Panc1 (cell line): ENCODE results near the gene FGFR4. TPM values are rescaled to one million over a fixed set of nuclear protein-coding genes. Genes with fewer than 3 reads are reported as not detected.

Source experiments
- ATAC-seq: fragments of 200-7000 bp; cut with Tn5 transposase; 2 replicates; pipeline ENCODE4 v1.9.1; 2020; ENCODE audit warnings: mild to moderate bottlenecking, moderate library complexity
- BruUV-seq: library from RNA; stranded (reverse); fragments of 400-500 nt; replicated peaks from 2 replicates; lab custom pipeline; 2021; lab: Mats Ljungman, UMichigan
- CTCF ChIA-PET: fragments of 300-600 bp; sonication (Branson Sonifier 250); formaldehyde crosslinking; loops from one replicate; lab custom pipeline; 2022; ENCODE audit warnings: antibody characterized with exemption; lab: Charles Lee
- POLR2A ChIA-PET: fragments of 300-600 bp; sonication (Branson Sonifier 250); formaldehyde crosslinking; loops from one replicate; lab custom pipeline; 2022; ENCODE audit warnings: antibody characterized with exemption; lab: Charles Lee
- DNase-seq: peaks from one replicate; pipeline ENCODE4 v3.0.0-alpha.2; 2010; ENCODE audit warnings: low read depth, low spot score
- H3K27ac ChIP-seq: 2 replicates; pipeline ENCODE4 v1.5.1; 2011; ENCODE audit warnings: mild to moderate bottlenecking, low read length, inconsistent platforms
- H3K27me3 ChIP-seq: fragments of 200-500 bp; sonication (Bioruptor generic); 2 replicates; pipeline ENCODE4 v1.6.0; 2014; ENCODE audit warnings: low read length, inconsistent platforms; ENCODE audit not compliant: control insufficient read depth, insufficient read depth
- H3K36me3 ChIP-seq: fragments of 200-500 bp; sonication (Bioruptor generic); 2 replicates; pipeline ENCODE4 v1.5.1; 2014; ENCODE audit warnings: inconsistent platforms, mild to moderate bottlenecking, low read length, moderate library complexity; ENCODE audit not compliant: control insufficient read depth, insufficient read depth
- H3K4me1 ChIP-seq: 2 replicates; pipeline ENCODE4 v1.5.1; 2011; ENCODE audit warnings: inconsistent platforms, mild to moderate bottlenecking, low read length, moderate library complexity; ENCODE audit not compliant: control insufficient read depth, insufficient read depth
- H3K4me3 ChIP-seq, 2 experiments: 2 replicates each; pipeline ENCODE4 v1.5.1; 2011 to 2012; ENCODE audit warnings: low read depth in 2 of 2, low read length in 2 of 2, mild to moderate bottlenecking in 2 of 2, inconsistent platforms in 1 of 2, moderate library complexity in 1 of 2
- H3K9me3 ChIP-seq: fragments of 200-500 bp; sonication (Bioruptor generic); 2 replicates; pipeline ENCODE4 v1.5.1; 2014; ENCODE audit warnings: low read depth, mild to moderate bottlenecking, inconsistent platforms, low read length, moderate library complexity; ENCODE audit not compliant: control insufficient read depth, insufficient read depth
- POLR2AphosphoS5 ChIP-seq: IDR thresholded peaks from 2 replicates; pipeline ENCODE4 v1.6.1; 2012; ENCODE audit warnings: mild to moderate bottlenecking, low read depth, low read length, moderate library complexity
- REST ChIP-seq, 2 experiments: IDR thresholded peaks; 2 replicates each; pipeline ENCODE4 v1.6.1; 2011 to 2012; ENCODE audit warnings: low read depth in 2 of 2, control low read depth in 1 of 2, low read length in 1 of 2, mild to moderate bottlenecking in 1 of 2, moderate library complexity in 1 of 2; ENCODE audit not compliant: insufficient read depth in 1 of 2
- SIN3A ChIP-seq: IDR thresholded peaks from 2 replicates; pipeline ENCODE4 v1.6.1; 2012; ENCODE audit warnings: low read depth, mild to moderate bottlenecking, low read length, moderate library complexity, borderline replicate concordance; ENCODE audit not compliant: insufficient read depth
- TCF7L2 ChIP-seq: IDR thresholded peaks from 2 replicates; pipeline ENCODE4 v1.6.1; 2011; ENCODE audit warnings: mild to moderate bottlenecking, low read depth, low read length, inconsistent platforms
- in situ Hi-C: cut with HindIII; loops from 2 replicates; pipeline ENCODE4 v1.10.0; 2016; ENCODE audit warnings: low sequenced_read_pairs, low pct_unique_long_range_greater_than_20kb
- intact Hi-C: fragments of 100-400 bp; cut with micrococcal nuclease; formaldehyde crosslinking; loops from one replicate; pipeline ENCODE4 v1.10.0; 2022; ENCODE audit not compliant: unreplicated experiment
- total RNA-seq: library from RNA; stranded (reverse); gene quantifications from one replicate; pipeline ENCODE4 v1.2.1, GENCODE V29; 2021; ENCODE audit not compliant: unreplicated experiment
- TF ChIP-seq, protein P1 (sequence below): fragments of 450-650 bp; IDR thresholded peaks from 2 replicates; pipeline ENCODE4 v1.5.1; 2017; ENCODE audit warnings: mild to moderate bottlenecking

The FGFR4 gene
- total RNA-seq, 1 experiment from 2014 or later = 7.5 TPM

DNA sequence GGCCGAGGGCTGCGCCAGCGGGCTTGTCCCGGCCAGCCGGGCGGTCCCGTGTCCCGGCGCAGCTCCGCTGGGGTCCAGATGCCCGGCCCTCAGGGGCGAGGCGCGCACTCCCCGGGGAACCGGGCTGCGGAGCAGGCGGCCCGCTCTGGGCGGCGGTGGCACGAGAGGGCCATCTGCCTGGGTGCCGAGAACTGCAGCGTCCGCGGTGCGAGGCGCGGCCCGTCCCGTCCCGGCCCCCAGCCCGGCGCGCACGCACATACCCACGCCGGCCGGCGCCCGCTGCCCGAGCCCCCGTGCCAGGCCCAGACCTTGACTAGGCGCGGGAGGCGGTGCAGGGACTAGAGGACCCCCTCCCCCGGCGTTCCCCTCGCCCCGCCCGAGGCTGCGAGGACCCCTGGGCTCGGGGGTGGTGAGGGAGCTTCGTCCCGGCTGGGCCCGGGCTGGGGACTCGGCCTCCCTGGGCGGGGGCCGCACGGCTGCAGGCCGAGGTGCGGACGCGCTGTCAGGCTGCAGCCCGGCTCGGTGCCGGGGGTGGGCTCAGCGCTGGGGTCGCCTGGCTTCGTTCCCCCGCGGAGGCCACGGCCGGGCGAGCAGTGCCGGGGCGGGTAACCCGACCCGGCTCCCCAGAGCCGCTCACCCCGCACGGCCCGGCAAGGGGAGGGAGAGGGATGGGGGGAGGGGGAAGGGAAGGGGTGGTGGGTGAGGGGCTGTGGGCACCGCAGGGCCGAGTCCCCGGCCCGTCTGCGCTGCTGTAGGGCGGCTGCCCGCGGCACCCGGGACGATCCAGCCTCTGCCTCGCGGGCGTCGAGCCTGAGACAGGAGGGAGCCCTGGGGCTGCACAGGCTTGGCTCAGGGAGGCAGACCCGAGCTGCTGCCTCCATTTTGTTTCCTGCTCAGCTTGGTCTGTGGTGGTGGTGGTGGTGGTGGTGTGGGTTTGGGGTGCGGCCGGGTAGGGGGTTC, 45.7 kb downstream of the FGFR4 start:
- H3K4me3 ChIP-seq = no peak overlapping the region
- H3K4me1 ChIP-seq = peaks cover 29% of the 10 kb centered on the region
- POLR2A ChIA-PET = no interaction called here
- intact Hi-C loops (no loop called here), in situ Hi-C loops (no loop called here)
- ATAC-seq = peak; percentile 11; the same call in 1 of the 2 replicates
- no peak for DNase-seq
- peaks cover 15% of the 10 kb centered on the region; the same call in 1 of the 2 replicates for H3K36me3 ChIP-seq
- no peak for TF ChIP-seq SIN3A
- TF ChIP-seq POLR2AphosphoS5 = no peak
- TF ChIP-seq, protein P1, sequence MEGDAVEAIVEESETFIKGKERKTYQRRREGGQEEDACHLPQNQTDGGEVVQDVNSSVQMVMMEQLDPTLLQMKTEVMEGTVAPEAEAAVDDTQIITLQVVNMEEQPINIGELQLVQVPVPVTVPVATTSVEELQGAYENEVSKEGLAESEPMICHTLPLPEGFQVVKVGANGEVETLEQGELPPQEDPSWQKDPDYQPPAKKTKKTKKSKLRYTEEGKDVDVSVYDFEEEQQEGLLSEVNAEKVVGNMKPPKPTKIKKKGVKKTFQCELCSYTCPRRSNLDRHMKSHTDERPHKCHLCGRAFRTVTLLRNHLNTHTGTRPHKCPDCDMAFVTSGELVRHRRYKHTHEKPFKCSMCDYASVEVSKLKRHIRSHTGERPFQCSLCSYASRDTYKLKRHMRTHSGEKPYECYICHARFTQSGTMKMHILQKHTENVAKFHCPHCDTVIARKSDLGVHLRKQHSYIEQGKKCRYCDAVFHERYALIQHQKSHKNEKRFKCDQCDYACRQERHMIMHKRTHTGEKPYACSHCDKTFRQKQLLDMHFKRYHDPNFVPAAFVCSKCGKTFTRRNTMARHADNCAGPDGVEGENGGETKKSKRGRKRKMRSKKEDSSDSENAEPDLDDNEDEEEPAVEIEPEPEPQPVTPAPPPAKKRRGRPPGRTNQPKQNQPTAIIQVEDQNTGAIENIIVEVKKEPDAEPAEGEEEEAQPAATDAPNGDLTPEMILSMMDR = no peak
- no peak for TF ChIP-seq TCF7L2
- no peak for TF ChIP-seq REST (IDR thresholded peaks at IDR 0.05; ENCODE audit: insufficient read depth in 1 of 2, low read depth in 2 of 2, low read length in 1 of 2)
- H3K9me3 ChIP-seq = no peaks in the 10 kb centered on the region
- no TSS peak for BruUV-seq
- H3K27me3 ChIP-seq = no peaks in the 10 kb centered on the region
- H3K27ac ChIP-seq = peak overlapping the region; percentile 68
- CTCF ChIA-PET = no interaction called here

DNA sequence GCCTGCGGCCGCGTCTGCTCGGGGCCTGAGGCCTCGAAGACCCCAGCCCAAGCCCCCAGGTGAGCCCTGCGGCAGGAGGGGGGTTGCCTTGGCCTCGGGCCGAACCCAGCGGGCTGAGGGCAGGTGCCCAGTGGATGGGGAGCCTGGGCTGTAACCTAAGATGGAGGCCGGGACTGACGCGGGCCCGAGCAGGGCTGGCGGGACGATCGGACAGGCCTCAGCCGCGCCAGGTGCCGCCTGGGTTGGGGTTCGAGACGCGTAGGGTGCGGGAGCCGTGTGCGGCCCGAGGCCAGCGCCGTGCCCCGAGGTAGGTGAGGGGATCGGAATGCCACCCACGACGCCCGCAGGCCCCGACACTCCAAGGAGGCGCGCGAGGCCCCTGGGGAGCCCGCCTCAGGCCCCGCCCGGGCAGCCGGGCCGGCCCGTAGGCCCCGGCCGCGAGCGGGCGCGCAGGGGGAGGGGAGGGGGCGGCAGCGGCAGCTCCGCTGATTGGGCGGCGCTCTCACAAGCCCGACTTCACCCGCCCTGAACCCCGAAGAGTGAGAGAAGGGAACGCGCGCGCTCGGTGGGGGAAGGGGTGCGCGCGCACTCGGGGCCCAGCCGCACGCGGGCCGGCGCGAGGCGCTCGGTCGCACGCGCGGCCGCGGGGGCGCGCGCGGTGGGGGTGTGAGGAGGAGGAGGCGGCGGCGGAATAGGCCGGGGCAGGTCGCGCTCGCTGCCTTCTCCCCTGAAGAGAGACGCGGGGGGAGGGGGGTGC, 46.6 kb downstream of the FGFR4 start, which contains the start of gene NSD1:
Gene NSD1, plus strand, starts transcription at position 678 of the 757 bp plus-strand sequence. CDS start 1,331 bp downstream, outside the sequence.
- BruUV-seq = no TSS peak
- POLR2A ChIA-PET = no interaction called here

More for the DNA sequence above, 46.6 kb downstream of the FGFR4 start, which contains the start of gene NSD1:
- intact Hi-C loops = no loop called here
- in situ Hi-C loops = no loop called here
- DNase-seq (no peak), ATAC-seq (peak; percentile 83)
- H3K36me3 ChIP-seq = peaks cover 16% of the 10 kb centered on the region; the same call in 1 of the 2 replicates
- TF ChIP-seq TCF7L2 (no peak), POLR2AphosphoS5 (no peak), SIN3A (no peak), REST (IDR thresholded peaks at IDR 0.05; ENCODE audit: insufficient read depth in 1 of 2, low read depth in 2 of 2, low read length in 1 of 2) (no peak)
- TF ChIP-seq, protein P1 = no peak
- CTCF ChIA-PET = no interaction called here
- peaks cover 29% of the 10 kb centered on the region for H3K4me1 ChIP-seq
- no peaks in the 10 kb centered on the region for H3K27me3 ChIP-seq
- peak within 1 kb of the TSS; percentile 59 to 84 for H3K4me3 ChIP-seq
- H3K27ac ChIP-seq = peak within 1 kb of the TSS; percentile 84
- H3K9me3 ChIP-seq = no peaks in the 10 kb centered on the region
